Mucosa of stomach (tissue), 1 donor: ENCODE data around the gene ZDHHC12.

Experiments
- H3K27me3 ChIP-seq: one replicate; pipeline ENCODE4 v1.7.0; 2013; ENCODE audit warnings: mild to moderate bottlenecking, low read length; ENCODE audit not compliant: control insufficient read depth, insufficient read depth
- H3K36me3 ChIP-seq: one replicate; pipeline ENCODE4 v1.7.0; 2013; ENCODE audit warnings: low read length; ENCODE audit not compliant: control insufficient read depth, insufficient read depth
- H3K4me1 ChIP-seq: one replicate; pipeline ENCODE4 v1.7.0; 2013; ENCODE audit warnings: mild to moderate bottlenecking, low read length; ENCODE audit not compliant: control insufficient read depth, insufficient read depth
- H3K4me3 ChIP-seq: one replicate; pipeline ENCODE4 v1.7.0; 2013; ENCODE audit warnings: low read length
- H3K9ac ChIP-seq: one replicate; pipeline ENCODE4 v1.7.0; 2013; ENCODE audit warnings: mild to moderate bottlenecking, low read length, moderate library complexity
- H3K9me3 ChIP-seq: one replicate; pipeline ENCODE4 v1.7.0; 2013; ENCODE audit warnings: mild to moderate bottlenecking, low read length, moderate library complexity; ENCODE audit not compliant: control insufficient read depth
- donor health status: Pancreatic carcinoma.

Gene ZDHHC12

GRCh38 chr9:128750926-128751595 is 27.1 kb upstream of the ZDHHC12 start:
- peaks cover 10% of the 10 kb centered on the region for H3K36me3 ChIP-seq
- no peak overlapping the region for H3K9ac ChIP-seq

GRCh38 chr9:128747241-128747640 is 23.3 kb upstream of the ZDHHC12 start:
- no peaks in the 10 kb centered on the region for H3K36me3 ChIP-seq
- no peaks in the 10 kb centered on the region for H3K27me3 ChIP-seq
- no peak overlapping the region for H3K9ac ChIP-seq
- no peak overlapping the region for H3K4me3 ChIP-seq
- no peaks in the 10 kb centered on the region for H3K4me1 ChIP-seq
- H3K9me3 ChIP-seq: no peaks in the 10 kb centered on the region

More at GRCh38 chr9:128750926-128751595, 27.1 kb upstream of the ZDHHC12 start:
- Histone ChIP-seq H3K27me3 (no peaks in the 10 kb centered on the region), H3K4me1 (no peaks in the 10 kb centered on the region), H3K4me3 (no peak overlapping the region), H3K9me3 (no peaks in the 10 kb centered on the region)

GRCh38 chr9:128743421-128743820 is 19.5 kb upstream of the ZDHHC12 start:
- Histone ChIP-seq H3K9me3 (no peaks in the 10 kb centered on the region), H3K36me3 (peaks cover 4% of the 10 kb centered on the region), H3K4me3 (no peak overlapping the region), H3K9ac (no peak overlapping the region), H3K27me3 (no peaks in the 10 kb centered on the region), H3K4me1 (no peaks in the 10 kb centered on the region)

- no peak overlapping the region for H3K4me3 ChIP-seq
- no peak overlapping the region for H3K9ac ChIP-seq
- H3K9me3 ChIP-seq: no peaks in the 10 kb centered on the region
- H3K4me1 ChIP-seq: no peaks in the 10 kb centered on the region
- no peaks in the 10 kb centered on the region for H3K27me3 ChIP-seq
- peaks cover 4% of the 10 kb centered on the region for H3K36me3 ChIP-seq
Observed at GRCh38 chr9:128742401-128742800, 18.5 kb upstream of the ZDHHC12 start.

GRCh38 chr9:128735373-128735772 is 11.4 kb upstream of the ZDHHC12 start:
- H3K4me1 ChIP-seq: no peaks in the 10 kb centered on the region
- H3K36me3 ChIP-seq: peaks cover 4% of the 10 kb centered on the region
- H3K9me3 ChIP-seq: no peaks in the 10 kb centered on the region
- H3K9ac ChIP-seq: no peak overlapping the region
- no peaks in the 10 kb centered on the region for H3K27me3 ChIP-seq
- no peak overlapping the region for H3K4me3 ChIP-seq

GRCh38 chr9:128733256-128733655 is 9.3 kb upstream of the ZDHHC12 start:
- Histone ChIP-seq H3K9me3 (no peaks in the 10 kb centered on the region), H3K9ac (no peak overlapping the region), H3K4me3 (no peak overlapping the region), H3K4me1 (no peaks in the 10 kb centered on the region), H3K27me3 (no peaks in the 10 kb centered on the region), H3K36me3 (no peaks in the 10 kb centered on the region)

- Histone ChIP-seq H3K36me3 (no peaks in the 10 kb centered on the region), H3K4me3 (no peak overlapping the region), H3K9me3 (no peaks in the 10 kb centered on the region), H3K27me3 (no peaks in the 10 kb centered on the region), H3K9ac (no peak overlapping the region), H3K4me1 (no peaks in the 10 kb centered on the region)
Observed at GRCh38 chr9:128732576-128732975, 8.6 kb upstream of the ZDHHC12 start.

GRCh38 chr9:128731691-128732090 is 7.8 kb upstream of the ZDHHC12 start:
- Histone ChIP-seq H3K36me3 (no peaks in the 10 kb centered on the region), H3K27me3 (no peaks in the 10 kb centered on the region)

GRCh38 chr9:128731093-128731492 is 7.2 kb upstream of the ZDHHC12 start:
- H3K4me3 ChIP-seq: no peak overlapping the region
- H3K36me3 ChIP-seq: no peaks in the 10 kb centered on the region
- no peaks in the 10 kb centered on the region for H3K9me3 ChIP-seq
- no peak overlapping the region for H3K9ac ChIP-seq
- H3K4me1 ChIP-seq: no peaks in the 10 kb centered on the region
- H3K27me3 ChIP-seq: no peaks in the 10 kb centered on the region

More at GRCh38 chr9:128731691-128732090, 7.8 kb upstream of the ZDHHC12 start:
- Histone ChIP-seq H3K4me3 (no peak overlapping the region), H3K4me1 (no peaks in the 10 kb centered on the region), H3K9ac (no peak overlapping the region), H3K9me3 (no peaks in the 10 kb centered on the region)

- no peak overlapping the region for H3K4me3 ChIP-seq
- no peaks in the 10 kb centered on the region for H3K36me3 ChIP-seq
- no peaks in the 10 kb centered on the region for H3K9me3 ChIP-seq
- H3K27me3 ChIP-seq: no peaks in the 10 kb centered on the region
- no peak overlapping the region for H3K9ac ChIP-seq
- H3K4me1 ChIP-seq: peaks cover 2% of the 10 kb centered on the region
Observed at GRCh38 chr9:128729766-128730517, 6.0 kb upstream of the ZDHHC12 start.

GRCh38 chr9:128729302-128729701 is 5.4 kb upstream of the ZDHHC12 start:
- Histone ChIP-seq H3K9me3 (no peaks in the 10 kb centered on the region), H3K27me3 (no peaks in the 10 kb centered on the region), H3K4me1 (peaks cover 8% of the 10 kb centered on the region), H3K4me3 (no peak overlapping the region), H3K9ac (no peak overlapping the region), H3K36me3 (no peaks in the 10 kb centered on the region)

GRCh38 chr9:128728298-128728697 is 4.4 kb upstream of the ZDHHC12 start:
- peaks cover 11% of the 10 kb centered on the region for H3K4me1 ChIP-seq

More at GRCh38 chr9:128728298-128728697, 4.4 kb upstream of the ZDHHC12 start:
- Histone ChIP-seq H3K4me3 (no peak overlapping the region), H3K27me3 (no peaks in the 10 kb centered on the region), H3K36me3 (no peaks in the 10 kb centered on the region), H3K9ac (no peak overlapping the region), H3K9me3 (no peaks in the 10 kb centered on the region)
